H9 (cell line): ENCODE data around the gene MYO7B. TPM values are rescaled to one million over a fixed set of nuclear protein-coding genes. Genes with fewer than 3 reads are reported as not detected.

Experiments used
- DNase-seq: peaks from one replicate; pipeline ENCODE4 v3.0.0-alpha.2; 2017
- H2AFZ ChIP-seq: one replicate; pipeline ENCODE4 v1.6.1; 2013; ENCODE audit warnings: mild to moderate bottlenecking, low read length, control low read depth, moderate library complexity
- H2AK5ac ChIP-seq: 2 replicates; pipeline ENCODE4 v1.6.1; 2013; ENCODE audit warnings: low read length, control low read depth, mixed read lengths; ENCODE audit not compliant: insufficient read length
- H2BK120ac ChIP-seq: one replicate; pipeline ENCODE4 v1.6.1; 2013; ENCODE audit warnings: low read depth, mild to moderate bottlenecking, low read length, control low read depth, inconsistent platforms; ENCODE audit not compliant: poor library complexity, severe bottlenecking
- H2BK12ac ChIP-seq: 2 replicates; pipeline ENCODE4 v1.6.1; 2013; ENCODE audit warnings: low read length, control low read depth, mixed read lengths, low read depth; ENCODE audit not compliant: insufficient read length
- H2BK15ac ChIP-seq: 2 replicates; pipeline ENCODE4 v1.6.1; 2013; ENCODE audit warnings: low read depth, low read length, control low read depth
- H2BK20ac ChIP-seq: one replicate; pipeline ENCODE4 v1.6.1; 2013; ENCODE audit warnings: low read depth, mild to moderate bottlenecking, low read length, control low read depth, inconsistent platforms; ENCODE audit not compliant: poor library complexity, severe bottlenecking
- H2BK5ac ChIP-seq: 2 replicates; pipeline ENCODE4 v1.6.1; 2013; ENCODE audit warnings: low read length, control low read depth, mixed read lengths; ENCODE audit not compliant: insufficient read length
- H3K14ac ChIP-seq: 2 replicates; pipeline ENCODE4 v1.6.1; 2013; ENCODE audit warnings: low read length, control low read depth; ENCODE audit not compliant: insufficient read depth
- H3K18ac ChIP-seq: 2 replicates; pipeline ENCODE4 v1.6.1; 2013; ENCODE audit warnings: low read depth, mild to moderate bottlenecking, mixed read lengths, low read length, control low read depth; ENCODE audit not compliant: insufficient read length
- H3K23ac ChIP-seq: 2 replicates; pipeline ENCODE4 v1.6.1; 2013; ENCODE audit warnings: low read length, control low read depth, mixed read lengths, low read depth; ENCODE audit not compliant: insufficient read length
- H3K23me2 ChIP-seq: 2 replicates; pipeline ENCODE4 v1.6.1; 2013; ENCODE audit warnings: low read depth, mild to moderate bottlenecking, mixed read lengths, low read length, control low read depth; ENCODE audit not compliant: insufficient read length, poor library complexity, severe bottlenecking
- H3K27ac ChIP-seq: 2 replicates; pipeline ENCODE4 v1.5.1; 2013; ENCODE audit warnings: low read length, control low read depth, mixed read lengths, low read depth; ENCODE audit not compliant: insufficient read length
- H3K27me3 ChIP-seq: 2 replicates; pipeline ENCODE4 v1.6.1; 2013; ENCODE audit warnings: low read length, control low read depth, inconsistent platforms; ENCODE audit not compliant: insufficient read depth
- H3K4ac ChIP-seq: 2 replicates; pipeline ENCODE4 v1.6.1; 2013; ENCODE audit warnings: low read depth, mild to moderate bottlenecking, control low read depth, inconsistent platforms, low read length, moderate library complexity
- H3K4me1 ChIP-seq: 2 replicates; pipeline ENCODE4 v1.6.1; 2013; ENCODE audit warnings: low read length, control low read depth, inconsistent platforms; ENCODE audit not compliant: insufficient read depth
- H3K4me2 ChIP-seq: 2 replicates; pipeline ENCODE4 v1.6.1; 2013; ENCODE audit warnings: low read length, control low read depth, mixed read lengths; ENCODE audit not compliant: insufficient read length, insufficient read depth
- H3K56ac ChIP-seq: 2 replicates; pipeline ENCODE4 v1.6.1; 2013; ENCODE audit warnings: low read depth, mild to moderate bottlenecking, mixed read lengths, low read length, control low read depth; ENCODE audit not compliant: insufficient read length
- H3K79me1 ChIP-seq: 2 replicates; pipeline ENCODE4 v1.6.1; 2013; ENCODE audit warnings: low read depth, mild to moderate bottlenecking, moderate library complexity, low read length, control low read depth, inconsistent platforms; ENCODE audit not compliant: insufficient read depth, poor library complexity, severe bottlenecking
- H3K79me2 ChIP-seq: 2 replicates; pipeline ENCODE4 v1.6.1; 2013; ENCODE audit warnings: low read length, control low read depth, inconsistent platforms; ENCODE audit not compliant: insufficient read depth
- H3K9ac ChIP-seq: 2 replicates; pipeline ENCODE4 v1.6.1; 2013; ENCODE audit warnings: low read length, control low read depth, mixed read lengths; ENCODE audit not compliant: insufficient read length; ENCODE audit errors: extremely low read depth
- H3K9me3 ChIP-seq: one replicate; pipeline ENCODE4 v1.6.1; 2013; ENCODE audit warnings: low read depth, low read length, inconsistent platforms; ENCODE audit not compliant: control insufficient read depth
- H3T11ph ChIP-seq: one replicate; pipeline ENCODE4 v1.6.1; 2013; ENCODE audit warnings: mild to moderate bottlenecking, low read length, control low read depth, inconsistent platforms
- H4K20me1 ChIP-seq: one replicate; pipeline ENCODE4 v1.6.1; 2013; ENCODE audit not compliant: control insufficient read depth, insufficient read length, insufficient read depth
- H4K5ac ChIP-seq: 2 replicates; pipeline ENCODE4 v1.6.1; 2013; ENCODE audit warnings: low read depth, mild to moderate bottlenecking, mixed read lengths, low read length, control low read depth; ENCODE audit not compliant: insufficient read length
- H4K8ac ChIP-seq: replicated peaks from 2 replicates; pipeline ENCODE4 v1.6.1; 2013; ENCODE audit warnings: low read length, control low read depth, mixed read lengths, low read depth; ENCODE audit not compliant: insufficient read length
- H4K91ac ChIP-seq: 2 replicates; pipeline ENCODE4 v1.6.1; 2013; ENCODE audit warnings: low read depth, mild to moderate bottlenecking, moderate library complexity, mixed read lengths, low read length, control low read depth; ENCODE audit not compliant: insufficient read length
- H3K27ac Mint-ChIP-seq, 3 experiments: 2 replicates in 2 of 3; 3 replicates in 1 of 3; pipeline ENCODE4 v1.8.0; 2020 to 2021; ENCODE audit warnings: mixed read lengths in 3 of 3, mild to moderate bottlenecking in 1 of 3, moderate library complexity in 1 of 3
- H3K27me3 Mint-ChIP-seq: 2 replicates; pipeline ENCODE4 v1.8.0; 2021; ENCODE audit warnings: low read depth, mild to moderate bottlenecking, moderate library complexity, mixed read lengths
- H3K36me3 Mint-ChIP-seq, 3 experiments: 2 replicates in 2 of 3; 3 replicates in 1 of 3; pipeline ENCODE4 v1.8.0; 2020 to 2021; ENCODE audit warnings: low read depth in 3 of 3, mixed read lengths in 3 of 3; ENCODE audit not compliant: insufficient read depth in 1 of 3
- H3K4me1 Mint-ChIP-seq, 2 experiments: 2 replicates each; pipeline ENCODE4 v1.8.0; 2020; ENCODE audit warnings: mixed read lengths in 2 of 2
- H3K4me3 Mint-ChIP-seq, 2 experiments: 2 replicates in 1 of 2; 3 replicates in 1 of 2; pipeline ENCODE4 v1.8.0; 2020 to 2021; ENCODE audit warnings: mild to moderate bottlenecking in 2 of 2, mixed read lengths in 2 of 2, moderate library complexity in 1 of 2
- H3K9me3 Mint-ChIP-seq, 2 experiments: 2 replicates in 1 of 2; 3 replicates in 1 of 2; pipeline ENCODE4 v1.8.0; 2020; ENCODE audit warnings: mild to moderate bottlenecking in 2 of 2, mixed read lengths in 2 of 2, moderate library complexity in 1 of 2
- CTCF ChIP-seq: fragments of 200-600 bp; sonication (generic); conservative IDR thresholded peaks from 3 replicates; pipeline ENCODE4 v1.8.0; 2021; ENCODE audit warnings: antibody characterized with exemption, mild to moderate bottlenecking
- WGBS: extraction: QIAGEN DNeasy Blood & Tissue Kit; methylation state at CpG from one replicate; pipeline ENCODE4 v1.1.7; 2013; ENCODE audit warnings: missing lambda C conversion rate, low lambda C conversion rate, mixed read lengths; ENCODE audit not compliant: insufficient read length; ENCODE audit errors: extremely low coverage; 5-methylcytosine and 5-hydroxymethylcytosine counted together
- total RNA-seq: library from RNA; stranded (reverse); gene quantifications from 2 replicates; pipeline ENCODE4 v1.2.1, GENCODE V29; 2021

MYO7B gene
- total RNA-seq, 1 experiment from 2014 or later = not detected

DNA sequence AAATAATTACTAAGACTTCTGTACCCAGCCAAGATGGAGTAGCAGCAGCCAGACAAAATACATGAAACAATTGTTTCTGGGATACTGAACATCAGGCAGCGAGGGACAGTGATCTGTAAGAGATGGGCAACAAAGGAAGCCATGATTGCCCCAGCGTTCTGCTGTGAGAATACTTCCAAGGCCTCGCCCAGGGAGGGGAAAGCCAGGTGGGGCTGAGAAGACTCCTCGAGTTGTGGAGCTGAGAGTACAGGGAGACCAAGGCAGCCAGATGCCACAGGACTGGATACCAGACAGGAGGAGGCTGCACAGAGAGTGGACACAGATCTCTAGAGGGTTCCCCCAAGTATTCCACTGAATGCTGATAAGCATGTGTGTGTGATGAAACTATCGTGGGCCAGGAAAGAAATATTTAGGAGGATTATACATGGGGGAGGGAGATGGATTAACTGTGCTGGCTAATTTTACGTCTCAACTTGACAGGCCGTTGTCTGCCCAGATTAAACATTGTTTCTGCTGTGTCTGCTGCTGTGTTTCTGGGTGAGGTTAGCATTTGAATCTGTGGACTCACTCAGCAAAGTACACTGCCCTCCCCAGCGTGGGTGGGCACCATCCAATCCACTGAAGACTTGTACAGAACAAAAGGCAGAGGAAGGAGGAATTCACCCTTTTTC is 150.1 kb downstream of the MYO7B start:
- no peak overlapping the region for H4K5ac ChIP-seq
- no peak overlapping the region for H4K8ac ChIP-seq
- no peak overlapping the region for H3K14ac ChIP-seq
- no peak overlapping the region for H3K9ac ChIP-seq
- no peak overlapping the region for H3T11ph ChIP-seq
- no peak overlapping the region for H2BK120ac ChIP-seq
- H3K27ac Mint-ChIP-seq = no peak overlapping the region
- H4K20me1 ChIP-seq = no peaks in the 10 kb centered on the region
- TF ChIP-seq CTCF = no peak
- H3K23me2 ChIP-seq = no peaks in the 10 kb centered on the region
- no peaks in the 10 kb centered on the region; the same call in 1 of the 2 replicates for H3K4me1 ChIP-seq
- H2AK5ac ChIP-seq = no peak overlapping the region
- no peak overlapping the region for H3K27ac ChIP-seq
- H3K4me1 Mint-ChIP-seq = peaks cover 6 to 13% of the 10 kb centered on the region in 2 experiments
- no peaks in the 10 kb centered on the region for H3K79me1 ChIP-seq
- no peak overlapping the region for H2BK15ac ChIP-seq
- H3K4me3 Mint-ChIP-seq = no peak overlapping the region
- H3K4ac ChIP-seq = no peak overlapping the region
- H3K23ac ChIP-seq = no peak overlapping the region
- H2AFZ ChIP-seq = no peak overlapping the region
- H3K4me2 ChIP-seq = no peak overlapping the region
- no peak overlapping the region for H3K56ac ChIP-seq
- no CpG with 5 or more reads among the region's 8 CpGs for WGBS
- peaks cover 9% of the 10 kb centered on the region for H3K27me3 Mint-ChIP-seq
- H2BK12ac ChIP-seq = no peak overlapping the region
- no peaks in the 10 kb centered on the region for H3K79me2 ChIP-seq
- peaks cover 22 to 27% of the 10 kb centered on the region in 2 experiments for H3K9me3 Mint-ChIP-seq
- H2BK20ac ChIP-seq = no peak overlapping the region
- H3K18ac ChIP-seq = no peak overlapping the region
- no peak overlapping the region for H4K91ac ChIP-seq
- peaks cover 0 to 11% (median 7%) of the 10 kb centered on the region in 3 experiments; a peak in 3 of 7 replicates for H3K36me3 Mint-ChIP-seq
- no peaks in the 10 kb centered on the region for H3K27me3 ChIP-seq
- no peak overlapping the region for H2BK5ac ChIP-seq
- no peak for DNase-seq
- H3K9me3 ChIP-seq = peaks cover 5% of the 10 kb centered on the region

Other genes with a start within 250 kb of the MYO7B start
- 60.0 and 60.8 TPM in 2 replicates for gene ERCC3, start 241.5 kb upstream of the MYO7B start, total RNA-seq
- 25.8 and 26.8 TPM in 2 replicates for gene MAP3K2, start 147.7 kb upstream of the MYO7B start, total RNA-seq
- gene PROC, start 117.3 kb upstream of the MYO7B start, total RNA-seq = 0.37 and 0.61 TPM in 2 replicates
- gene IWS1, start 9.2 kb upstream of the MYO7B start, total RNA-seq = 61.0 and 66.2 TPM in 2 replicates
- 0.35 TPM in 1 of 2 replicates, not detected in the other for gene GPR17, start 110.5 kb downstream of the MYO7B start, total RNA-seq
- 5.7 and 5.9 TPM in 2 replicates for gene LIMS2, start 139.8 kb downstream of the MYO7B start, total RNA-seq
- 4.7 and 5.0 TPM in 2 replicates for gene SFT2D3, start 165.8 kb downstream of the MYO7B start, total RNA-seq